HepG2 (cell line): ENCODE data around the gene SLC12A3. TPM values are rescaled to one million over a fixed set of nuclear protein-coding genes. Genes with fewer than 3 reads are reported as not detected.
A peak's percentile ranks its signal among the peaks of the same experiment; 100 is the strongest.

ENCODE experiments used
- ERF ChIP-seq: IDR thresholded peaks from 2 replicates; pipeline ENCODE4 v1.6.1; 2018; ENCODE audit warnings: missing biosample characterization, missing genetic modification reagents
- HOXA9 ChIP-seq: sonication (generic); formaldehyde crosslinking; IDR thresholded peaks from 2 replicates; pipeline ENCODE4 v1.8.1; 2022; ENCODE audit warnings: missing genetic modification reagents, mild to moderate bottlenecking, moderate library complexity, borderline replicate concordance
- NR2F2 ChIP-seq: IDR thresholded peaks from 2 replicates; pipeline ENCODE4 v1.6.1; 2012; ENCODE audit warnings: low read depth, inconsistent platforms, borderline replicate concordance
- PRDM15 ChIP-seq: sonication (generic); formaldehyde crosslinking; IDR thresholded peaks from 2 replicates; pipeline ENCODE4 v1.4.0; 2020; ENCODE audit warnings: missing genetic modification reagents
- ZFAT ChIP-seq: sonication (generic); formaldehyde crosslinking; conservative IDR thresholded peaks from 2 replicates; pipeline ENCODE4 v1.8.1; 2023; ENCODE audit warnings: missing genetic modification reagents, inconsistent platforms
- ZNF180 ChIP-seq: sonication (generic); formaldehyde crosslinking; IDR thresholded peaks from 2 replicates; pipeline ENCODE4 v1.4.0; 2020; ENCODE audit warnings: low read depth, missing genetic modification reagents, borderline replicate concordance
- ZNF383 ChIP-seq: sonication (generic); formaldehyde crosslinking; IDR thresholded peaks from 2 replicates; pipeline ENCODE4 v1.4.0; 2020; ENCODE audit warnings: missing genetic modification reagents, mild to moderate bottlenecking, borderline replicate concordance
- ZNF710 ChIP-seq: sonication (generic); formaldehyde crosslinking; IDR thresholded peaks from 2 replicates; pipeline ENCODE4 v1.5.0; 2020; ENCODE audit warnings: mild to moderate bottlenecking, missing genetic modification reagents, borderline replicate concordance
- ZNF749 ChIP-seq: sonication (generic); formaldehyde crosslinking; IDR thresholded peaks from 2 replicates; pipeline ENCODE4 v1.8.0; 2022; ENCODE audit warnings: mild to moderate bottlenecking, missing genetic modification reagents, moderate library complexity, borderline replicate concordance
- ZNF780A ChIP-seq: sonication (generic); formaldehyde crosslinking; IDR thresholded peaks from 2 replicates; pipeline ENCODE4 v1.8.0; 2022; ENCODE audit warnings: mild to moderate bottlenecking, missing genetic modification reagents, moderate library complexity
- ZNF792 ChIP-seq: IDR thresholded peaks from 2 replicates; pipeline ENCODE4 v1.6.1; 2016
- ZSCAN22 ChIP-seq: sonication (generic); formaldehyde crosslinking; IDR thresholded peaks from 2 replicates; pipeline ENCODE4 v1.4.0; 2020; ENCODE audit warnings: mild to moderate bottlenecking, missing genetic modification reagents
- polyA plus RNA-seq, 8 experiments: library from polyadenylated mRNA; depleted of rRNA in 3 of 8; stranded (reverse) in 7 of 8; unstranded in 1 of 8; fragments of >200 nt; fragmentation: Illumina TruSeq in 4 of 8; extraction: Trizol in 4 of 8; gene quantifications; 2 replicates each; pipeline versions ENCODE4 v1.2.1 to v1.2.3, GENCODE V29; 2011 to 2016; ENCODE audit warnings: low read depth in 4 of 8, missing spikeins in 1 of 8, mixed read lengths in 1 of 8; ENCODE audit not compliant: insufficient read depth in 1 of 8
- total RNA-seq, 5 experiments: library from RNA; depleted of rRNA; stranded (reverse); fragments of >200 nt; fragmentation: Illumina TruSeq; extraction: Trizol; gene quantifications; 2 replicates each; pipeline ENCODE4 v1.2.3, GENCODE V29; 2016; ENCODE audit warnings: low read depth in 1 of 5

The SLC12A3 gene
- total and polyA plus RNA-seq, 2 of the 13 experiments (the other 11 are each of a cell fraction or from before 2014, with no cell fraction given), result 6.2 TPM; not detected in 1

DNA sequence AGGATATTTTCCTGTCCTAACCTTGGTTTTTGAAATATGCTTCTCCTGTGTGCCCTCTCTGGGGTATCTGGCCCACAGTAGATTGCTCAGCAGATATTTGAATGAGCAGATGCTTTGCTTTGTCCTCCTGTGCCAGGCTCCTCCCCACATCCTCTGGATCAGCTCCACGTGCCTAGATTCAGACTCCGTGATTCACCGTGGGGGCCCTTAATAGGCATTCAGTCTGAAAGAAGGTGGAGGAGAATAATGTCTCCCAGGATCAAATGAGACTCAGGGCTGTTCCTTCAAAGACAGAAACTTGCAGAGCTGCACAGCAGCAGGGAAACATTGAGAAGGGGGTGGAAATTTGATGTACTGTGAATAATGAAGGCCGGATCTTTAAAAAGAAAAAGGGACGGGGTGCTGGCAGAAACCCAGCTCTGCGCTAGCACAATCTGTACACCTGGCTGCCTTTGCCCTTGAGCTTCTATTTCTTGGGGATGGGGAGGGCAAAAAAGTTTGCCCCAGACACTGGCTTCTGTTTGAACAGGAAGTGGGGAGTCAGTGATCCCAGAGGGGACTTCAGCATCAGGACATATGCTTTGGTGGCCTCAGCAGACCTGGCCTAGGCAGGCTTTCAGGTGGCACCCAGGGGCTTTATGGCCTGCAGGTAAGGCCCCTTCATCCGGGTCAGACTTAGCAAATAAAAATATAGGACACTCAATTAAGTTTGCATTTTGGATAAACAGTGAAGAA, 15.9 kb upstream of the SLC12A3 start (continued):
- TF ChIP-seq ZNF710, result no peak
- no peak for TF ChIP-seq ZFAT (CRISPR knock-in tag)
- no peak for TF ChIP-seq PRDM15
- TF ChIP-seq ZNF780A (CRISPR knock-in tag), result no peak
- TF ChIP-seq ZSCAN22 (CRISPR knock-in tag), result no peak
- 0 out of 2 replicates have a peak, but pooled peaks have one; percentile 44 for TF ChIP-seq ZNF749
- no peak for TF ChIP-seq HOXA9 (CRISPR knock-in tag)
- peak; percentile 4; the same call in 1 of the 2 replicates for TF ChIP-seq NR2F2
- TF ChIP-seq ZNF792 (CRISPR knock-in tag), result no peak
- TF ChIP-seq ZNF383 (CRISPR knock-in tag), result no peak
- 0 out of 2 replicates have a peak, but pooled peaks have one; percentile 48 for TF ChIP-seq ZNF180 (CRISPR knock-in tag)
- no peak for TF ChIP-seq ERF (CRISPR knock-in tag)
